ENCODE data around the gene TMC3.

TMC3 gene

GRCh38 chr15:81323559-81323943, 50.5 kb downstream of the TMC3 start:
- Histone ChIP-seq H2AFZ (ENCODE audit: low read length, unreplicated experiment) (peak overlapping the region; percentile 91), H3K27ac (ENCODE audit: low read depth, low read length) (no peak overlapping the region), H3K79me2 (ENCODE audit: control insufficient read depth, insufficient read depth, low read length, unreplicated experiment) (no peaks in the 10 kb centered on the region), H3K27me3 (ENCODE audit: insufficient read depth, low read length) (no peaks in the 10 kb centered on the region), H3K4me3 (ENCODE audit: low read depth, low read length) (peak overlapping the region; percentile 91), H3K4me1 (ENCODE audit: control insufficient read depth, insufficient read depth, low read length, unreplicated experiment) (peaks cover 26% of the 10 kb centered on the region), H3K36me3 (ENCODE audit: insufficient read depth, low read length) (no peaks in the 10 kb centered on the region)

GRCh38 chr15:81322676-81323253, 51.2 kb downstream of the TMC3 start:
- peak overlapping the region; percentile 91 for H3K4me3 ChIP-seq (ENCODE audit: low read depth, low read length)
- no peak overlapping the region for H3K27ac ChIP-seq (ENCODE audit: low read depth, low read length)
- H3K79me2 ChIP-seq (ENCODE audit: control insufficient read depth, insufficient read depth, low read length, unreplicated experiment), result no peaks in the 10 kb centered on the region
- H2AFZ ChIP-seq (ENCODE audit: low read length, unreplicated experiment), result peak overlapping the region; percentile 22
- H3K4me1 ChIP-seq (ENCODE audit: control insufficient read depth, insufficient read depth, low read length, unreplicated experiment), result peaks cover 23% of the 10 kb centered on the region
- no peaks in the 10 kb centered on the region for H3K27me3 ChIP-seq (ENCODE audit: insufficient read depth, low read length)
- H3K36me3 ChIP-seq (ENCODE audit: insufficient read depth, low read length), result no peaks in the 10 kb centered on the region

GRCh38 chr15:81321667-81322066, 52.3 kb downstream of the TMC3 start:
- H3K27me3 ChIP-seq (ENCODE audit: insufficient read depth, low read length), result no peaks in the 10 kb centered on the region
- H3K27ac ChIP-seq (ENCODE audit: low read depth, low read length), result no peak overlapping the region
- no peaks in the 10 kb centered on the region for H3K79me2 ChIP-seq (ENCODE audit: control insufficient read depth, insufficient read depth, low read length, unreplicated experiment)
- no peak overlapping the region for H2AFZ ChIP-seq (ENCODE audit: low read length, unreplicated experiment)
- H3K4me1 ChIP-seq (ENCODE audit: control insufficient read depth, insufficient read depth, low read length, unreplicated experiment), result peaks cover 12% of the 10 kb centered on the region
- H3K36me3 ChIP-seq (ENCODE audit: insufficient read depth, low read length), result no peaks in the 10 kb centered on the region
- no peak overlapping the region for H3K4me3 ChIP-seq (ENCODE audit: low read depth, low read length)

GRCh38 chr15:81317642-81318017, 56.4 kb downstream of the TMC3 start:
- Histone ChIP-seq H2AFZ (ENCODE audit: low read length, unreplicated experiment) (no peak overlapping the region), H3K4me1 (ENCODE audit: control insufficient read depth, insufficient read depth, low read length, unreplicated experiment) (peaks cover 12% of the 10 kb centered on the region), H3K4me3 (ENCODE audit: low read depth, low read length) (no peak overlapping the region), H3K27ac (ENCODE audit: low read depth, low read length) (no peak overlapping the region), H3K79me2 (ENCODE audit: control insufficient read depth, insufficient read depth, low read length, unreplicated experiment) (no peaks in the 10 kb centered on the region), H3K27me3 (ENCODE audit: insufficient read depth, low read length) (no peaks in the 10 kb centered on the region), H3K36me3 (ENCODE audit: insufficient read depth, low read length) (no peaks in the 10 kb centered on the region)

GRCh38 chr15:81316267-81316666, 57.7 kb downstream of the TMC3 start:
- Histone ChIP-seq H3K4me3 (ENCODE audit: low read depth, low read length) (no peak overlapping the region), H3K4me1 (ENCODE audit: control insufficient read depth, insufficient read depth, low read length, unreplicated experiment) (peaks cover 24% of the 10 kb centered on the region), H2AFZ (ENCODE audit: low read length, unreplicated experiment) (no peak overlapping the region), H3K79me2 (ENCODE audit: control insufficient read depth, insufficient read depth, low read length, unreplicated experiment) (no peaks in the 10 kb centered on the region), H3K27me3 (ENCODE audit: insufficient read depth, low read length) (no peaks in the 10 kb centered on the region), H3K27ac (ENCODE audit: low read depth, low read length) (no peak overlapping the region), H3K36me3 (ENCODE audit: insufficient read depth, low read length) (no peaks in the 10 kb centered on the region)

- H3K4me1 ChIP-seq (ENCODE audit: control insufficient read depth, insufficient read depth, low read length, unreplicated experiment), result peaks cover 30% of the 10 kb centered on the region
- no peak overlapping the region for H3K4me3 ChIP-seq (ENCODE audit: low read depth, low read length)
- H3K27ac ChIP-seq (ENCODE audit: low read depth, low read length), result no peak overlapping the region
- 0 out of 2 replicates have a peak, but pooled peaks cover 4% of the 10 kb centered on the region for H3K36me3 ChIP-seq (ENCODE audit: insufficient read depth, low read length)
- H3K79me2 ChIP-seq (ENCODE audit: control insufficient read depth, insufficient read depth, low read length, unreplicated experiment), result no peaks in the 10 kb centered on the region
- H3K27me3 ChIP-seq (ENCODE audit: insufficient read depth, low read length), result no peaks in the 10 kb centered on the region
- no peak overlapping the region for H2AFZ ChIP-seq (ENCODE audit: low read length, unreplicated experiment)
Measured at GRCh38 chr15:81315452-81316175, 58.4 kb downstream of the TMC3 start.

GRCh38 chr15:81314378-81314777, 59.6 kb downstream of the TMC3 start:
- Histone ChIP-seq H3K36me3 (ENCODE audit: insufficient read depth, low read length) (0 out of 2 replicates have a peak, but pooled peaks cover 7% of the 10 kb centered on the region), H3K27ac (ENCODE audit: low read depth, low read length) (no peak overlapping the region), H3K4me3 (ENCODE audit: low read depth, low read length) (no peak overlapping the region), H3K79me2 (ENCODE audit: control insufficient read depth, insufficient read depth, low read length, unreplicated experiment) (no peaks in the 10 kb centered on the region), H2AFZ (ENCODE audit: low read length, unreplicated experiment) (no peak overlapping the region), H3K27me3 (ENCODE audit: insufficient read depth, low read length) (no peaks in the 10 kb centered on the region), H3K4me1 (ENCODE audit: control insufficient read depth, insufficient read depth, low read length, unreplicated experiment) (peaks cover 31% of the 10 kb centered on the region)

- H3K27me3 ChIP-seq (ENCODE audit: insufficient read depth, low read length), result no peaks in the 10 kb centered on the region
- H2AFZ ChIP-seq (ENCODE audit: low read length, unreplicated experiment), result no peak overlapping the region
- 0 out of 2 replicates have a peak, but pooled peaks cover 7% of the 10 kb centered on the region for H3K36me3 ChIP-seq (ENCODE audit: insufficient read depth, low read length)
- H3K4me3 ChIP-seq (ENCODE audit: low read depth, low read length), result peak overlapping the region; percentile 35; the same call in 1 of the 2 replicates
- no peaks in the 10 kb centered on the region for H3K79me2 ChIP-seq (ENCODE audit: control insufficient read depth, insufficient read depth, low read length, unreplicated experiment)
- peak overlapping the region; percentile 37; the same call in 1 of the 2 replicates for H3K27ac ChIP-seq (ENCODE audit: low read depth, low read length)
- peaks cover 35% of the 10 kb centered on the region for H3K4me1 ChIP-seq (ENCODE audit: control insufficient read depth, insufficient read depth, low read length, unreplicated experiment)
Measured at GRCh38 chr15:81313686-81314085, 60.3 kb downstream of the TMC3 start.

- H3K79me2 ChIP-seq (ENCODE audit: control insufficient read depth, insufficient read depth, low read length, unreplicated experiment), result no peaks in the 10 kb centered on the region
- H3K4me3 ChIP-seq (ENCODE audit: low read depth, low read length), result peak overlapping the region; percentile 35; the same call in 1 of the 2 replicates
- peak overlapping the region; percentile 75 for H3K27ac ChIP-seq (ENCODE audit: low read depth, low read length)
- H3K4me1 ChIP-seq (ENCODE audit: control insufficient read depth, insufficient read depth, low read length, unreplicated experiment), result peaks cover 42% of the 10 kb centered on the region
- H3K36me3 ChIP-seq (ENCODE audit: insufficient read depth, low read length), result 0 out of 2 replicates have a peak, but pooled peaks cover 7% of the 10 kb centered on the region
- H3K27me3 ChIP-seq (ENCODE audit: insufficient read depth, low read length), result no peaks in the 10 kb centered on the region
- no peak overlapping the region for H2AFZ ChIP-seq (ENCODE audit: low read length, unreplicated experiment)
Measured at GRCh38 chr15:81312790-81313543, 61.0 kb downstream of the TMC3 start.

- no peaks in the 10 kb centered on the region for H3K27me3 ChIP-seq (ENCODE audit: insufficient read depth, low read length)
- peaks cover 47% of the 10 kb centered on the region for H3K4me1 ChIP-seq (ENCODE audit: control insufficient read depth, insufficient read depth, low read length, unreplicated experiment)
- H3K4me3 ChIP-seq (ENCODE audit: low read depth, low read length), result no peak overlapping the region
- H3K27ac ChIP-seq (ENCODE audit: low read depth, low read length), result peak overlapping the region; percentile 75
- no peaks in the 10 kb centered on the region for H3K79me2 ChIP-seq (ENCODE audit: control insufficient read depth, insufficient read depth, low read length, unreplicated experiment)
- 0 out of 2 replicates have a peak, but pooled peaks cover 7% of the 10 kb centered on the region for H3K36me3 ChIP-seq (ENCODE audit: insufficient read depth, low read length)
- no peak overlapping the region for H2AFZ ChIP-seq (ENCODE audit: low read length, unreplicated experiment)
Measured at GRCh38 chr15:81311752-81312464, 62.1 kb downstream of the TMC3 start.
